ENCODE measurements around the gene HCN1.

Gene HCN1

DNA sequence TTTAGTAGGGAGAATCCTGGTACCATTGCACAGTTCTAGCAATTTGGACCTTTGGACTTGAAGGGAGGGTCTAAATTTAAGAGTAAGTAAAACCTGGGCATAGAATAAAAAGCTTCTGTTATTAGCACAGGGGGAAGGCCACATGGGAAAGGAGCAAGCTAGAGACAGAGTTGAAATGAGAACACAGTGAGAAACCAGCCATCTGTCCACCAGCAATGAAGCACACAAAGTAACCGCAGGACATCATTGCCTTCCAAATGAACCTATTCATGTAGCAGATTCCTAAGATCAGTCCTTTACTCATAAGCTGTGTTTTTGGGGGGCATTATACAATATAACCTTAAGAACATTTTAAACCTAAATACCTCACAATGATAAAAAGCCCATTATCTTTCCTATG, 407.4 kb downstream of the HCN1 start:
- no peak for DNase-seq (ENCODE audit: low read depth)

DNA sequence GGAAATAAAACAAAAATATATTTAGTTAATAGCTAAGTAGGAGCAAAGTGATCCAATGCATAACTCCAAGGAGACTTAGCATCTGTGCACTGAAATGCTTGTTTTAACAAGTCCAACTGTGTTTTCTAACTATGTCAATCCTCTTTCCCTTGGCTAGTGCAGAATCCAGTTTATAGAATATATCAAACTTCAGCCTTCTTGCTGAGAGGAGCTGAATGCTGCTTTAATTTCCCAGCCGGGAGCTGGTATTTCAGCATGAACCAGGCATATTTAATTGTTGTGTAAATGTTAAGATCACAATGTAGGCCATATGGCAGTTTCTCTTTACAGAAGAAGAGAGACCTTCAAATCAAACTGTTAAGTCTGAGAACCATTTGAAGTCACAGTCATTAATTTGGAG, 411.7 kb downstream of the HCN1 start:
- no peak for DNase-seq (ENCODE audit: low read depth)

DNA sequence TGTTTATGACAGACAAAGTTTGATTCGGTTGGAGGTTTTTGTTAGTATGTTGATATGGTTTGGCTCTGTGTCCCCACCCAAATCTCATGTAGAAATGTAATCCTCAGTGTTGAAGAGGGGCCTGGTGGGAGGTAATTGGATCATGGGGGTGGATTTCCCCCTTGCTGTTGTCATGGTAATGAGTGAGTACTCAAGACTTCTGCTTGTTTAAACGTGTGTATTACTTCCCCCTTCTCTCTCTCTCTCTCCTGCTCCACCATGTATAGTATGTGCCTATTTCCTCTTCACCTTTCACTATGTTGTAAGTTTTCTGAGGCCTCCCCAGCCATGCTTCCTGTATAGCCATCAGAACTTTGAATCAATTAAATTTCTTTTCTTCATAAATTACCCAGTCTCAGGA, 415.1 kb downstream of the HCN1 start:
- no peak for DNase-seq (ENCODE audit: low read depth)

DNA sequence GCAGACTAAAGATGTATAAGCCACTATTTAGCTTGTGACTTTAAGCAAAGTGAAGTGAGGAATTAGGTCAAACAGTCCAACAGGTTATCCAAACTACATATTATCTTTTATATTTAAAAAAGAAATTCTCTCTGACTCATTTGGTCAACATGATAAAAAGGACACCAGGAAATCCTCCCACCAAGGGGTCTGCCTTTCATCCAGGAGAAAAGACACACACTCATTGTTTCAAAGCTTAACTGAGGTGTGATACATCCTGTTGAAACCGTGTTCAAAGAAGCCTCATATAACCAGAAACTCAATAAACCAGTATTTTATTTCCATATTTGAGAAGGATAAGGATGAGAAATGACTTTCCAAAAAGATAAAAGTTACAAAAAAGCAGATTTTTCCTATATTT, 417.1 kb downstream of the HCN1 start:
- DNase-seq (ENCODE audit: low read depth) = no peak

DNA sequence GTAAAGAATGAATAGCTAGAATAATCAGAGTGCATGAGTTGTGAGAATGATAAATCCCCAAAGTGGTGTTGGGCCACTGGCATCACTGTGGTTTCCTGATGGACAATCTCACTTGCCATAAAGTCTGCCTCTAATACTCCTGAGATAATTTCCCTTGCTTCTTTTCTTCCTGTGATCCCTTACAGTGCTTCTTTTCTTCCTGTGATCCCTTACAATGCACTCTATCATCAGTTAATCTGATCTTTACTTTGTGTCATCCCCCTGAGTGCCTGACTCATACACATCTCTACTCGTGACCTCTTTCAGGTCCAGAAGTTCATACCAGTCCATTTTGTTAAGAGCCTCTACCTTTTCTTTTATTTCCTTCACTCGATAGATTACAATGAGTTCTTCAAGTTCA, 418.3 kb downstream of the HCN1 start:
- no peak for DNase-seq (ENCODE audit: low read depth)

DNA sequence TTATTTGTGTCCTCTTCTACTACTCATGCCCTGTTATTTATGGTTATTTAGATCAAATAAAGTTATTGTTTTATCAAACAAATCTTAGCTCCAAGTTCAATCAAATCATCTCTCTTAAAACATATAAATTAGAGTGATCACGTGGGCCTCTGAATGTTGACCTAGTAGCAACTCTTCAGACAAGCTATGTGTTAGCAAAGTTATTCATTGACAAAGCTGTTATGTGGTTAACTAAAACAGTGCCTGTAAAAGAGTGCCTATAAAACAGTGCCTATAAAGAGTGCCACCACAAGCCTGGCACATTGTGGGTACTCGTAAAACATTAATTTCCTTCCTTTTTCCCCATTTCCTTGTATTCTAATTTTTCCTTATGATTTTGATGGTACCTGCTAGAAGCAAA, 421.9 kb downstream of the HCN1 start:
- DNase-seq (ENCODE audit: low read depth) = no peak

DNA sequence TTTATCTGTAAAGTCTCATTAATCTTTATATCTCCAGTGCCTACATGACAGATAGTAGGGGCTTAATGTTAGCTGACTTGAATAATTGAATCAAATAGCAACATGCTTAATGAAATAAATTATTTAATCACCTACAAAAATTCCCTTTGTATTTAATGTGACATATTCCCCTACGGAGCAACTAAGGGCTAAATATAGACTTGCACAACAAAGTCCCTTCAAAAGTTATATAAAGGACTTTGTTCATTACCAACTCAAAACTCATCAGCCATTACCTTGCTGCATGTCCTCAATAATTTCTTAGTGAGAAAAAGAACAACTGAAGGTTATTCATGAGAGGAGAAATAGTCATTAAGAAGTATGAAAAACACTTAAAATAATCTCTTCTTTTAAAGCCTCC, 424.6 kb downstream of the HCN1 start:
- no peak for DNase-seq (ENCODE audit: low read depth)

DNA sequence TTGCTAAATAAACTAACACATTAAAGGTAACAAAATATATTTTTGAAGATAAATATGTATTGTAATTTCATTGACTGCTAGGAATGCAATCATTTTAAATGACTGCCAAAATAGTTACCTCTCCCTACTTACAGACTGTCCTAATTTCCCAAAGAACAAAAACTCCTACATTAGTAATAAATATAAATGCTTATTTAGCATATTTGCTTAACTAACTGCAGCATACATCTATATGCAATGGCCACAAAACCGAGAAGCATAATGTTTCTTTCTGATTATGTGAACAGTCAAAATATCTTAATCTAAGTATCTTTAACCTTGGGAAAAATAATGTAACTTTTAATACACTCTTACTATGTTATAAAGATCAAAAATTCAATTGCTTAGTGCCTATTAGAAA, 431.7 kb downstream of the HCN1 start:
- no peak for DNase-seq (ENCODE audit: low read depth)

DNA sequence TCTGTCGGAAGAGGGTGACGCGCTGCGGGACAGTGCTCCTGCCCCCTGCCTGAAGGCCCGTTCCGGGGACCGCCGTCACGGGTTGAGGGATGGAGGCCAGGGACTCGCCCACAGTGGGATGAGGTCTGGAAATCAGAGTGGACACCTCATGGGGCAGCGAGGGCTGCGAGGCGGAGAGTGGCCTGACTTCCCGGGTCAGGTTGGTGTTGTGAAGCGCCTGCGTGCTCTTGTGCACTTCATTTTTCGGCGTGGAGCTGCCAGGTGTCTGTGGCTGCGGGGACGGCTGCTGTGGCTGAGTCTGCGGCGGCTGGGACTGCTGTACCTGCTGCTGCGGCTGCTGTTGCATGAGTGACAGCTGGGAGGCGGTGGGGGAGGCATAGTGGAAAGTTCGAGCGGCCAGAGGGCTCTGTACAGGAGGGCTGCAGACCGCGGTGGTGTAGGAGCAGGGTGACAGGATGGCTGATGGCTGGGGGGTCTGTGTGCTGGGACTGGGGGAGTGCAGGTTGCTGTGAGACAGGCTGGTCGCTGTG, 434.1 kb downstream of the HCN1 start:
- DNase-seq (ENCODE audit: low read depth) = no peak

DNA sequence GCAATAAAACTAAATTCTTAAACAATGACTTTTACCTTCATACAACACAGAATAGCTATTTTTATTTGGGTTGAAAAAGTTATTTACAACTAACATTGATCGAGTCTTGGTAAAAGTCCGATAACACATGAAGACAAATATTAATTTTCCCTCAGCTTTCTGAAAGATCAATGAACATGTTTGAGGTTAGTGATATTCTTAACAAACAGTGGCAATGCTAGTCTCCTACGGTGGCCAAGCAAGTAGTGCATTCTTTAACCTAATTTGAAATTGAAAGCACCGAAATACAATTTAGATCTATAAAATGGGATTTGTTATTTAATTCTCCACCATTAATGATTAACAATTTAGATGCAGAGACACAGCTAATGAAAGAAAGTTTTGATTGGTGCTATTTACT, 435.1 kb downstream of the HCN1 start:
- no peak for DNase-seq (ENCODE audit: low read depth)

DNA sequence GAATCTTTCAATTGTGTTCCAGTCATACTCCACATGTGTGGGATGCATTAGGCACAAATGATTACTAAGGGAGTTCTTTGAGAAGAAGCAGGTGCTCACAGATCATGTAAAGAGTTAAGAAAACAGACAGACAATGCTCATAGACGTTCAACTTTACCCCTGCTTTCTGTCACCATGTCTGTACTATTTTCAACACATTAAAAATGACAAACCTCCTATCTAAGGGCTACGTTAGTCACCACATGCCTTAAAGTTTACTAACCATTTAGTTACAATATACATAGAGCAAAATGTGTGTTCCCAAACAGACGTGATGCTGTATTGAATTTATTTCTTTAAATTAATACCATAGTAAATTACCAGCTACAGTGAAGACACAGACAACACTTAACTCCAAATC, 435.9 kb downstream of the HCN1 start:
- no peak for DNase-seq (ENCODE audit: low read depth)

DNA sequence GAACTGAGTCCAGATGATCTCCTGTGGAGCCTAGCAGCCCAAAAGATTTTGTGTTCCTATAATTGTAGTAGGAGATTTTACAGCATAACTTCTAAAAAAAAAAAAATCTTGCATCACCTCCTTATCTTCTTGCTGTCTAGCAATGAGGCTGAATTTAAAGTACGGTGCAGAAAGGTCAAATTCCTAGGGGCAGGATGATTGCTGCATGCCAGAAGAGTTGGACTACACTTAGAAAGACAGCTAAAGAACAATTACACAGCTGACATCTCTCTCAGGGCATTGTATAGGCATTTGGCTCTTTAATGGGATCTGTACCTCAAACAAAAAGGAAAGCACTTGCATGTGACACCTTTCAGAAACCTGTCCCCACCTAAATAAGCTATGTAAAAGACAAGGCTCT, 443.2 kb downstream of the HCN1 start:
- DNase-seq (ENCODE audit: low read depth) = no peak

DNA sequence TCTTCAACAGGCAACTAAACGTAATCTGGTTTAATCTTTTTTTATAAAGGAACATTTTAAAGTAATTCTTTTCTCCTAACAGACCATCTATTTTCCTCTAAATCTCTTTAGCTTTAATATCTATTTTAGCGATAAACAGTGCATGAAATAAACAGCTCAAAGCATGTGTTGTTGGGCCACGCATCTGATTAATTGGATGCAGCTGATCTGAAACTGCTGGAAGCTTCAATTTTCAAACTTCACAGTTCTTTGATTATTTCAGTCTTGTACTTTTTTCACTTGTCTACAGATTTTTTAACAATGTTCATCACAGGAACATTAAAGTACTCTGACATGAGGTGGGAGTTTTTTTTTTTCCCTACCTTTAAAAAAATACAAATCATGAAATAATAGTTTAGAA, 443.6 kb downstream of the HCN1 start:
- no peak for DNase-seq (ENCODE audit: low read depth)

DNA sequence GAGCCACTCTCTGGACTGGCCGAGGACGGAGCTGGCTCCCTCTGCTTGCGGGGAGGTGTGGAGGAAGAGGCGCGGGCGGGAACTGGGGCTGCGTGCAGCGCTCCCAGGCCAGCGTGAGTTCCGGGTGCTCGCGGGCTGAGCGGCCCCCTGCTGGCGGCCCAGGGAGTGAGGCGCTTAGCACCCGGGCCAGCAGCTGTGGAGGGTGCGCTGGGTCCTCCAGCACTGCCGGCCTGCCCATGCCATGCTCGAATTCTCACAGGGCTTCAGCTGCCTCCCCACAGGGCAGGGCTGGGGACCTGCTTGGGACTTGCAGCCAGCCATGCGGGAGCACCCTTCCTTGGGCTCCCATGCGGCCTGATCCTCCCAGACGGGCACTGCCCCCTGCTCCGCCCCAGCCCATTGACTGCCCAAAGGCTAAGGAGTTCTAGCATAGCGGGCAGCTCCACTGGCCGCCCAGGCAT, 470.6 kb downstream of the HCN1 start:
- DNase-seq (ENCODE audit: low read depth) = no peak

DNA sequence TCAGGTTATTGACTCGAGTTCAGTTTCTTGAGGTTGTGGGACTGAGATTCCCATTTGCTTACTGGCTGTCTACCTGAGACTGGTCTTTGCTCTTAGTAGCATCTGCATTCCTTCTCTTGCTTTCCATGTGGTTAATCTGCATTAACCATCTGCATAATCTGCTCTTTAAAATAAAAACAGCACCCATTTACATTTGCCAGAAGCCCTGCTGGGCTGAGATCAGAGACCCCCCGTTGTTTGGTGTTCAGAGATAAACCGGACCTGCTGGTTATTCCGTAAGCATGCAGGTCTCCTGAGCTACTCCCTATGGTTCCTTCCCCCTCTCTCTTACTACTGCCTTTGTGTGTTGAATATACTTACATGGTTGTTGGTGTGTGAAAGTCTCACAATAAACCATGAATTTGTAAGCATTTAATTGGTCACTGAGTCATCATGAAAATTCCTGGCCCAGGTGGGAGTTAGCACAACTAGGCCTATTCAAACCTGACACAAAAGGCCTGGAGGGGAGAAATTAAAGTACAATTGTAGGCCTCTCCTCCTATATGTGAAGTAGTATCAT, 490.7 kb downstream of the HCN1 start:
- DNase-seq (ENCODE audit: low read depth) = no peak
